Activated T-cell treated with anti-CD3 and anti-CD28 coated beads, Interleukin-2, amount 50 U/mL, for 48 hours (primary cell): ENCODE measurements around the gene JARID2.

Experiments used
- DNase-seq, 2 experiments: peaks; one replicate each; pipeline ENCODE4 v3.0.0-alpha.2; 2020

Gene JARID2

DNA sequence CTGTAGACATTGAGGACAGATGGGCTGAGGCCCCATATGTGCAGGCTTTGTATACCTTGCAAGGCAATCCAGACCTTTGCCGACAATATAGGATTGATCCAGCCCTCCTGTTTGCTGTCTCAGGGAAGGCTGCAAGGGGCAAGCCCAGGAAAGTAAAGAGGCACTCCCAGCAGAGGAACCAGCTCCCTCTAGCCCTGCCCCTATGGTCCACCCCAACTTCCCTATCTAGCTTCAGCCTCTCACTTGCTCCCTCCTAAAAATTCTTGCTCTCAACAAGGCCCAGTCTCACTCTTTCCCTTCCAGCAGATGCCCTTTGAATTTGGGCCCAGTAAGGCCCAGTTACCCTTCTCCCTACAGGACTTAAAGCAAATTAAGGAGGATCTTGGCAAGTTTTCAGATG, 92.6 kb downstream of the JARID2 start:
- DNase-seq: no peak

DNA sequence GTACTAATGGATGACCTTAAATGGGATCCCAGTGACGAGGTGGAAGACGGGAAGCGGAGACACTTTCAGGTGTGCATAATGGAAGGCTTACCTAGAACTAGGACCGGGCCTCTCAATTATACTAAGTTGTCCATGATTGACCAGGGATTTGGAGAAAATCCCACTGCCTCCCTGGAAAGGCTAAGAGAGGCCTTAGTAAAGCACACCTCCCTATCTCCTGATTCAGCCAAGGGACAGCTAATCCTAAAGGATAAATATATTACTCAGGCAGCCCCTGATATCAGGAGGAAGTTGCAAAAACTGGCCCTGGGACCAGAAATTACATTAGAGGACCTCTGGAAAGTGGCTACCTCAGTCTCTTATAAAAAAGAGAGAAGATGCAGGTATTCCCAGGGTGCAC, 93.2 kb downstream of the JARID2 start:
- no peak for DNase-seq

DNA sequence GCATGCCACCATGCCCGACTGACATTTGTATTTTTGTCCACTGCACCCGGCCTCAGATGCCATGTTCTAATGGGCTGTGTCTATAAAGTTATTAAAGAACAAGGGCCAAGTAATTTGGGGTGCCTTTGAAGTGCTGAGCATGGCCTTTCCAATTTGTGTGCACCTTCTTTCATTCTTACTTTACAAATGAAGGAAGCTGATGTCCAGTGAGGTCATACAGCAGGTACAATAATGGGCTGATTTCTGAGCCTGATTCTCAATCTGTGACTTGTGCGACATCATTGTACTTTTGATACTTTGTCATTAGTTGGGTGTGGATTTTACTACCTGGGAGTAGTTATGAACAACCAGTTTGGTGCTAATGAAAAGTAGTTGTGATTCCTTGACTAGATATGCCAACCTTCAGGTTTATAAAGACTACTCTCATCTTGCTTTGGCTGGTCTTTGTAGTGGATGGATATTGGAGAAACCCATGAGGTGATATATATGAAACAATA, 94.3 kb downstream of the JARID2 start:
- DNase-seq: no peak

DNA sequence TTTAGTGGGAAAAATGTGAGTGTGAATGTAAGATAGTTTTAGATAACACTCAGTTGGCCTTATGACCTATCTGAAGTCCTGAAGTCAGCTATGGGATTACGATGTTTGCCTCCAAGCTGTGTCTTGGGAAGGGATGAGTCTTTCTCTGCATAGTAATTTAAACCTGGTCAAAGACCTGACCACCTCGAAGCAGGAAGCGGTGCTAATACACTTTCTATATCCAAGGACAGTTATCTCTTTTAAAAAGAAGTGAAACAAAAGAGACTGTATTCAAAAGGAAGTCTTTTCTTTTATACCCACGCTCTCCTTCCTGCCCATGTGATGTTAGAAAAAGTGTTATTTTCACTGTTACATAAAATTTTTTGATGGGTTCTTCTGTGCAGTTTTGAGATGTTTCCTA, 94.9 kb downstream of the JARID2 start:
- DNase-seq: no peak

DNA sequence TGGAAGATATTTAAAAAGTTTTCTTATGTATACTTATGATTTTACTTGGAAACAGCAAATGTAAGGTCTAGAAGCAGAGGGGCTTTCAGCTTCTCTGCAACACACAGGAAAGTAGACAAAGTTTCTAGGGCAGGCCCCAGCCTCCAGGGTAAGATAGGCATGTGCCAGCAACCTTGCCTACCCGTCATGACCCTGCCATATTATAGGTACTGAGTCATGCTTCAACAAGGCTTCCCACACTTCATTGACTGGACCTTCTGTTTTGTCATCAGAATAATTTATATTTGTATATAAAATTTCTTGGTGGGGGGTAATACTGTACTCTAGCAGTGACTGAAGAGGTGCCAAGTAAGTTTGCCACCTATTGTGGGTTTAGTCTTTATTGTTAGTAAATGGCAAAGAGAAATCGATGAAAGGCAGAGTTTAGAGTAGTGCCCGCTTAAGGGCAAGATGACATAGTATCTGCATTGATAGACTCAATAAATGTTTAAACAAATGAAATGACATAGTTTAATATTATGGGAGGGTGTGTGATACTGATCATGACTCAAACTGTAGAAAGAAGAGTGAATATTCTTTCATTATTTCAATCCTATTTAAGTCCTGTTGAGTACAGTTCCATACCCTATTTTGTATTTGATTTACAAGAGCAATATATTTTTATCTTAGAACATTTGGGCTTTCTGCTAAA, 95.6 kb downstream of the JARID2 start:
- no peak for DNase-seq

DNA sequence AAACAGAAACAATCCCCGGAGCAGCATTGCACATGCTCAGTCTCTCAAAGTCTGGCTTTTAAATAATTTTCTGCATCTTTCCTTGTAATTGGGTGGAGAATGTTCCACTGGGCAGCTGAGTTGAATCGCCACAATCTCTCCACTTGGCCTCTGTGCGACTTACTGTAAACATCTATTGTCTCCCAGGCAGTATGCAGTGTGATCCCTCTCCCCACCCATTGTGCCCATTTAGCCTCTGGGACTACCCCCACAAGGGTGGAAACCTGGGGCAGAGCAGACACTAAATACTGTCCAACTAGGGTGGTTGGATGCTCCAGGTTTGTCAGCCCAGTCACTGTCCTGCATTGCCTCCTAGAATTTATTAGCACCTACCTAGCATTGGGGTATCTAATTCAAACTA, 96.2 kb downstream of the JARID2 start:
- no peak for DNase-seq

DNA sequence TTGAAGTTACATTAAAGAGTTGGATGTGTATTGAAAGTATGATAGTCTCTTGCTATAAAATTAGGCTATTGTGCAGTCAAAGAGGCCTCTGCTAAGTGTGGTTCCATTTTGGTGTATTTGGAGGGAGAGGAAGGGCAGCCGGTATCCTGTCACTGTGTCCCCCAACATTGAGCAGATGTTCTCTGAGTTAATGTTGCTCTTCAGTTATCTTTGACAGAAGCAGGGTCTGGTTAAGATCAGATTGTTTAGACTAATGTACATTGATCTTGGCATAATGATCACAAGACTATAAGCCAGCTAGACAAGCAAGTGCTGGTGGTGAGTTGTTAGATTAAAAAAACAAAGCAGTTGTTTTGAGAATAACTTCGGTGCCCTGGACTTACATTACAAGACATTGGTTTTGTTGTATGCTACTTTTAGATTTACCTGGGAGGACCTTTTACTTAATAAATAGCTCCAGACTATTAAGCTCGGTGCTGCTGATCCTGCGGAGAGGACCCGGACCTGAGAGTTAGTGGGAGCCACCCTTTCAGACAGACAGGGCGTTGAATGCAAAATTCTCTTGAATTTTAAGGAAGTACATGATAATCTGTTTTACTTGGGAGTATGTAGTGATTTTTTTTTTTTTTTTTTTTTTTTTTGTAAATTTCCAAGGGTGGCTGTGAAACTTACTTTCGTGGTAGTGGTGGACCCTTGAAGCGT, 97.8 kb downstream of the JARID2 start:
- DNase-seq: no peak

DNA sequence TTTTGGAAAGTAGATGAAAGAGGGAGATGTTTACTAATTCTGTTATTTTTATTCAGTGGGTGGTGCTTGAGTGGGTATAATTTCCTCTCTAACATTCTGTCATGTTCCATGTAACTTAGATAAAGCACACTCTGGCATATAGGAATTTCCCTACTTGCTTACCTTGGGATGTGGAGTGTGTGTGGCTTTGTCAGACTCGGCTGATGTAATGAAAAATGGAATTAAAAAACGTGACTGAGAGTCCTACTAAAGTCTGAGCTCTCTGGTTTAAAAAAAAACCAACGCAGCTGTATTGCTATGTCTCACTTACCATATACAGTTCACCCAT, 98.3 kb downstream of the JARID2 start:
- DNase-seq: no peak

DNA sequence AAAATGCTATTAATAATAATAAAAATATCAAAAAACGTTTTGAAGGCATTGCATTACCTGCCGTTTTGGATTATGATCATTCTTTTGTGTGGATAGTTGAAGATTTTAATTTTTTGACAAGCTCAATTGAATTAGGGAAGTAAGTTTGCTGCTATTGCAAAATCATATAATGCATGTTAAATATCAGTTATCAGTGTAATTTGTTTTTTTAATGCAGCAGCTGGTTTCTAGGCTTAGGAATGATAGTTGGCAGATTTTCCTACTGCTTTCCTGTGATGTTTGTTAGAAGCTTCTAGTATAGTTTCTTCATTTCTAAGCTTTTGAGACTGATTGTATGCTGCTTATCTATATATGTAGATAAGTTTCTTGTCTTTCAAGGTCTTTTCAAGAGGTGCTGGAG, 99.0 kb downstream of the JARID2 start:
- DNase-seq: no peak

DNA sequence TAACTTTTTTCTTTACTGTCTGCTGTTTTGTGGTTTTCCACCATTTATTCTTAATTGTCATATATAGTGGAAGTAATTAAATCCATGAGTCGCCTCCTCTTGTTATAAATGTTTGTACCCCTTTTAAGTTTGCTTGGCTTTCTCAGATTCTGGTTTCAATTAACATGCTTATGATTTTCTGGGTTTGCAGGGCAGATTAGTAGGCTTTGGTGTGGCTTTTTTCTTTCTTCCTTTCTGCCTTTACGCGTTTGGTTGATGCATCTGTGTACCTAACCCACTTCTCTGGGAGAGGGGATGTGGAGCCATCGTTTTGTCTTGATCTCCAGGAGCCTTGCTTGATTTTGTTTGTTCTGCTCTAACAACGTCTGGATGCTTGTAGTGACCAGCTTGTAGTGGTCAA, 100.4 kb downstream of the JARID2 start:
- no peak for DNase-seq

DNA sequence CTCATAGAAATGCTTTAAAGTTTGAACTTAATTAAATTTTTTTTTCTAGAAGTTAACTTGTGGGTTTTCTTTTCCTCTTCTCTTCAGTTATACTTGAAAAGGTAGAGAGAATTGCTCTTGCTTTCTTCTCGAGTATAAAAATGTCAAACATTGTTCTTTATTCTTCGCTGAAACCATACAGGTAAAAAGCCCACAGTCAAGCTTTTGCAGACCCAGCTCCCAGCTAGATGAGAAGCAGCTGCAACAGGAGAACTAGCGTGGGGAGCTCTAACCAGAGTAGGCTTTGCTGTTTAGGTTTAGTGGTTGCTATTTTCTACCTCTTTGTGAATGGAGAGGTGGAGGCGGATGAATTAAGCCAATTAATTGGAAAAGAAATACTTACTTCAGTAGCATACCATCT, 102.7 kb downstream of the JARID2 start:
- no peak for DNase-seq

DNA sequence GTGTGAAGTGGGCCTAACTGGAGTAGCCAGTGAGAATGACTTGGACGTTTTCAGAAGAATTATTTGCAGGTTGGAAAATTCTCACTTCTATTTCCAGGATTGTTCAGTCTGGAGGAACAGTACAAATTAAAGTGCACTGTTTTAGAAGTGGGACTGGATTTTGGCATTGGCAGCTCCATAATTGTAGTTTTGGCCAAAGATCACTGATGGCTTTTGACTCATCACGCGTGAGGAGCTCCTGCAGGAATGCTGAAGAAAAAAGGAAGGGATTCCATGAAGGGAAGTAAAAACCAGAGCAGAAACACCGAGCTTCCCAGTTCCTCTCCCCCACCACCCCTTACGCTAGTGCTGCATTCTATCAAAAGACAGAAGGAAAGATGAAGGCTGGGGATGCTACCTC, 103.5 kb downstream of the JARID2 start:
- DNase-seq: no peak

DNA sequence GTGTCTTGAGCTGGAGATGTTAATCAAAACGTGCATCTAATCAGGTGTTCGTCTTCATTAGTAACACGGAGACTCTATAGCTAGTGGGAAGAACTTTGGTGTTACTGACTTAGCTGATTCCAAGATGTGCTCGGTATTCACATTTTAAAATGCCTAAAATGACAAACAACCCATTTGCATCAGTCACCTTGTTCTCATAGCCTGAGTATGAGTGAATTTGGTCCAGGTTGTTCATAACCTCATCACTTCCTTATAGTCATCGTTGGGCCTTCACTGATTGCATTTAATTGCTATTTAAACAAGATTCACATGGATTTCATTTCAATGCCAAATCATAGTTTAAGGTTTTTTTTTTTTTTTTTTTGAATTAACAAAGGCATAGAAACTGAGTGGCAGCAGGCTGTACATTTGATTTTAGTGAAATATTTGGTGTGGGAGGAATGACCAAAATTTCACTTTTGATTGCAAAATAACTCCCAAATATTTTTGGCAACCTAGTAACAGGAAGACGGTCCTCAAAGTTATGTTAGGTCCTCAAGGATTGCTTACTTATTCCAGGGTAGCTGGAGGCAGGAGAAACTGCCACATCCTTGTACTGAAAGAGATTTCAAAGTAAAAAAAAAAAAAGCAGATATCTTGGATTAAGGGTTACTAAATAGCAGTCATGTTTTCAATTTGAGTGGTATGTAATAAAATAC, 104.7 kb downstream of the JARID2 start:
- DNase-seq: no peak

DNA sequence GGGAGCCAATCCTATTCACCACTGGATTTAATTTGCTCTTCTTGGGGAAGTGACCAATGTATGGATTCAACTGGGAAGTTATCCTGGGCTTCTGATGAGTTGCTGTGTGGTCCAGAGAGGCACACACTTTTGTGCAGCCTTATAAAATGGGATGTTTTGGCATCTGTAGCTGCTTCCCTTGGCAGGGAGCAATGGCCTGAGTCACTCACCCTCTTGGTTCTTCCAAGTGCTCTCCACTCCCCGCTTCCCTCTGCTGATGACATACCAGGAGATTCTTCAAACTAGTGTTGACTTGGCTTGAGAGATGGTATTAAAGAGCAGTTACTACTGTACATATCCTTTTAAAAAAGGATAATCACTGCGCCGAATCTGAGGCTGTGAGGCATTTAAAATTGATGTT, 105.8 kb downstream of the JARID2 start:
- DNase-seq: no peak

DNA sequence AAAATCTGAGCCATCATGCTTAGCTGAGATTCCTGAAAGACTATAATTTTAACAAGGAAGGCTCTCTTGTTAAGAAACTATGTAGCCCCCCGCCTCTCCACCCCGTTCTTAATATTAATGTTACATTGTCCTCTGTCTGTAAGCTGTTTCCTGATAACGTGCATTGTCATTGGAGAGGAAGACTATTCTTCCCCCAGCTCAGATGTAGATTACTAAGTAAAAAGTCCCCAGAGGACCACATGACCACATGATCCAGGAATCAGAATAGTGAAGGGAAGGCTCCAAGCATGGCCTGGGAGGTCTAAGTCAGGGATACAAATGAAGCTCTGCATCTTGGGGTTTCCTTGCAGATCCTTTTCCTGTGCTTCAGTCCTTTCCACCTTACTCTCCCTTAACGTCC, 106.4 kb downstream of the JARID2 start:
- DNase-seq: no peak

DNA sequence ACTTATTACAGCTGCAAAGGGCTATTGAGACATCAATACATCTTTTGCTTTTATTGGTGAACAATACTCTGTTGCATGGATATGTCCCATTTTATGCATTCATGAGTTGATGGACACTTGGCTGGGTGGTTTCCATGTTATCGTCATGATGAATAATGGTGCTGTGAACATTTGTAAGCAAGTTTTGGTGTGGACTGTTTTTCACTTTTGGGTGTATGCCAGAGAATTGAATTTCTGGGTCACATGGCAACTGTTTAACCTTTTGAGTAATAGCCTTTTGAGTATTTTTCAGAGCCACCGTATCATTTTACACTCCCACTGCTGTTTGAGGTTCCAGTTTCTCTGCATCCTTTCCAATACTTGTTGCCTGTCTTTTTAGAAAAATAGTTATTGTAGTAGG, 107.0 kb downstream of the JARID2 start:
- DNase-seq: no peak

DNA sequence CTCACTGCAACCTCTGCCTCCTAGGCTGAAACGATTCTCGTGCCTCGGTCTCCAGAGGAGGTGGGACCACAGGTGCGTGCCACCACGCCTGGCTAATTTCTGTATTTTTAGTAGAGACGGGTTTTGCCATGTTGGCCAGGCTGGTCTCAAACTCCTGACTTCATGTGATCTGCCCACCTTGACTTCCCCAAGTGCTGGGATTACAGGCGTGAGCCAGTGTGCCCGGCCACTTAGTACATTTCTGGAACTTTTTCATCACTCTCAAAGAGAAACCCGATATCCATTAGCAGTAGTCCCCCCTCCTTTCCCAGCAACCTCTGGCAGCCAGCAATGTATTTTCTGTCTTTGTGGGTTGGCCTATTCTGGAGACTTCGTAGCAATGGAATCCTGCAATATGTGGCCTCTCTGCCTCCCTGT, 109.8 kb downstream of the JARID2 start:
- DNase-seq: no peak

DNA sequence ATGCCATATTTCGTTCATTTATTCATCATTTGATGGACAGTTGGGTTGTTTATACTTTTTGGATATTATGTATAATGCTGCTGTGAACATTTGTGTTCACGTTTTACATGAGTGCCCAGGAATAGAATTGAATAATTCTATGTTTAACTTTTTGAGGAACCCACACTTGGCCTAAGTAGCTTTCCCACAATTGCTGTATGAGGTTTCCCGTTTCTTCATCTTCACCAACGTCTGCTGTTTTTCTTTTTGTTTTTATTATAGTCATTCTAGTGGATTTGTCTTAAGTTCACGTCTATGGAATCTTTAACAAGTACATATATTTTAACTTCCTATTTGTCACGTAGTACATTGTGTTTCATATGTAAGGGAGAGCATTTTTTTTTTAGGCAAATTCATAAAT, 110.3 kb downstream of the JARID2 start:
- no peak for DNase-seq

DNA sequence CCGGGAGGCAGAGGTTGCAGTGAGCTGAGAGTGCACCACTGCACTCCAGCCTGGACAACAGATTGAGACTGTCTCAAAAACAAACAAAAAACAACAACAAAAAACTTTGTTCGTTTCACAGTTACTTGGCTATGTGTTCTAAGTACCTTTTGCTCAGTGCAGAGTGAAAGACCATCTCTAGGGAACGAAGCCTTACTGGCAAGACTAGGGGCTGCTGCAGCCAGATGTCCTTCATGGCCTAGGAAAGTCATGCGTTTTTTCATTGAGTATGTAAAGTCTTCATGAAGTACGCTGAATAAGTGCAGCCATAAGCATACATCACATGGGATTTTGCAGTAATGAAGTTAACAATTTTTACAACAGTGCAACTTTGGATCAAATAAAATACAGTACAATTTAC, 111.1 kb downstream of the JARID2 start:
- DNase-seq: no peak

DNA sequence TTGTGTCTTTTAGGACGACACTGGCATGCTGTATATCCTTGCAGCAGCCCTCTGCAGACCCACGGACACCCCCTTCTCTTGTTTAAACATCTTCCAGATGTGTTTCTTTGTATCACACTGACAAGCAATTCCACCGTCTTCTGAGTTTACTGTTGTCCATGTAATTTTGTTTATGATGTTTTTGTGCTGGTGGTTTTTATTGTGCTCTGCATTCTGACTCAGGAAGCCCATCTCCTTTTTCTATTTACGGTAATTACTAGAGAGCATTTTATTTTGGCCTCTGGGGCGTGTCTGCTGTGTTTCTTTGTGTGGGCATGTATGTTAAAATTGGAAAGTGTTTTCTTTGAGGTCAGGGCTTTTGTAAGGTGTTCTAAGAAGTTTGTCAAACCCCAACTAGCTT, 111.9 kb downstream of the JARID2 start:
- no peak for DNase-seq

DNA sequence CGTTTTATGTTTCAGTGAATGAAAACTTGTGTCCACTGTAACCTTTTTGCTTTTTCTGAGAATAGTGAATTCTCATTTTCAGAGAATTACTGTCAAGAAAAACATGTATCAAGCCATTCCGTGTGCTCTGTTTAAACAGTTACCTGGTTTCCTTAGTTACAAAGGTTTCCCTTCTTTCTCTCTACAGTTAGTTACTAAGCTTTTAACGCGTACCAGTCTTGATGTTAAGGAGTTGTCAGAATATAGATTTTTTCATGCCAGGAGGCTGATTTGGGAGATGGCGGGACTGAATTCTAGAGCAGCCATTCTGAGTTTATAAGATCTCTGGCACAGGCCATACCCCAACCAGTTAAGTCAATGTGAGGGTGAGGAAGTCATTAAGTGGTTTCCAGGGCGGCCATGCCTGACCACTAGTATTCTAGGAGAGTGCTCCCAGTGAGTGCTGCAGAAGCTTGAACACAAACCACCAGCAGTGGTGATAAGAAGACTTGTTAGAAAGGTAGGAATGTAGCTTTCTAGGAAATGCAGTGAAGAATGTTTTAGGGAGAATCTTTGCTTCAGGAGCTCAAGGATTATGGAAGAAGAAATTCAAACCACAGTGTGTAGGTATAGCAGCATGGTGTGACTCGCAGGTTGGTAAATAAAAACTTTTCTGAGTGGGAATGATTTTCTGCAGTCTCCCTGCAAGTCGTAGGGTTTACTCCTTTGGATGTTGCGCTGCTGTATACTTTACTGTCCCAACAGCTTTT, 112.9 kb downstream of the JARID2 start:
- DNase-seq: no peak

DNA sequence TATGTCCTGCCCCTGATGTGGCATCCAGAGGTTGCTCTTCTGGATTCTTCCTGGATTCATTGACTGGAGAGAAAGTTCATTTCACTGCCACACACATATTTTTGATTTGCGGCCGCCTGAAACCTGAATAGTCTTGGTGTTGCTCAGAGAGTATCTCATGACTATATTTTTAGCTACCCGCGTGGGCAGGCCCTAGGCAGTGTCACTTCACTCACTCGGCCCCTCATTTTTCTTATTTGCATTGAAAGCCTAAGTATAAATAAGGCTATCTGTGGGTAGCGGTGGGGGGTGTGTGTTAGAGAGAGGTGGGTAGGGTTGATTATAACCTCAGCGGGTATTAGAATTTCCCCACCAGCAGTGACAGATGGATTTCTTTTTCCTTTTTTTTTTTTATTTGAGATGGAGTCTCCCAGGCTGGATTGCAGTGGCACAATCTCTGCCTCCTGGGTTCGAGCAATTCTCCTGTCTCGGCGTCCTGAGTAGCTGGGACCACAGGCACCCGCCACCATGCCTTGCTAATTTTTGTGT, 113.5 kb downstream of the JARID2 start:
- DNase-seq: no peak

DNA sequence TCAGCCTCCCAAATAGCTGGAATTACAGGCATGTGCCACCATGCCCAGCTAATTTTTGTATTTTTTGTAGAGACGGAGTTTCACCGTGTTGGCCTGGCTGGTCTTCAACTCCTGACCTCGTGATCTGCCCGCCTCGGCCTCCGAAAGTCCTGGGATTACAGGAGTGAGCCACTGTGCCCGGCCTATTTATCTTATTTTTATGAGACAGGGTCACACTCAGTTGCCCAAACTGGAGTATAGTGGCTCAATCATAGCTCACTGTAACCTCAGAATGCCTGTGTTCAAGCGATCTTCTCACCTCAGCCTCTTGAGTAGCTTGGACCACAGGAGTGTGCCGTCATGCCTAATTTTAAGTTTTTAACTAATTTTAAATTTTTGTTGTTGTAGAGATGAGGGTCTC, 114.4 kb downstream of the JARID2 start:
- DNase-seq: no peak
